Transverse colon (tissue), 4 donors: ENCODE results near the gene CDK5RAP1.

ENCODE experiments used
- CTCF ChIP-seq, 5 experiments: fragments of 200-600 bp in 3 of 5; fragments of 450-650 bp in 2 of 5; sonication (generic) in 3 of 5; IDR thresholded peaks; 1 replicate in 2 of 5; 2 replicates in 3 of 5; pipeline ENCODE4 v1.5.1; 2016 to 2017; ENCODE audit warnings: antibody characterized with exemption in 5 of 5, inconsistent platforms in 3 of 5, mild to moderate bottlenecking in 2 of 5, moderate library complexity in 1 of 5
- EP300 ChIP-seq: sonication (generic); formaldehyde crosslinking; IDR thresholded peaks from one replicate; pipeline ENCODE4 v1.6.1; 2017; ENCODE audit warnings: antibody characterized with exemption, low read depth
- POLR2A ChIP-seq: fragments of 450-650 bp; IDR thresholded peaks from one replicate; pipeline ENCODE4 v1.6.1; 2016; ENCODE audit warnings: antibody characterized with exemption, mild to moderate bottlenecking, moderate library complexity
- POLR2AphosphoS5 ChIP-seq, 3 donors: sonication (generic); formaldehyde crosslinking; IDR thresholded peaks; one replicate each; pipeline ENCODE4 v1.6.1; 2016; ENCODE audit warnings: antibody characterized with exemption in 3 of 3

GRCh38 chr20:33337531-33338165 is 63.7 kb downstream of the CDK5RAP1 start:
- TF ChIP-seq CTCF (IDR thresholded peaks at IDR 0.05) (no peak), POLR2A (no peak), POLR2AphosphoS5 (IDR thresholded peaks at IDR 0.05) (no peak), EP300 (no peak)
